Neural crest cell (in vitro differentiated cells): ENCODE measurements around the gene CD72. TPM values are rescaled to one million over a fixed set of nuclear protein-coding genes. Genes with fewer than 3 reads are reported as not detected.

Experiments
- DNase-seq: peaks from one replicate; pipeline ENCODE4 v3.0.0; 2021; ENCODE audit warnings: low read depth, mixed read lengths, low spot score
- H3K27ac Mint-ChIP-seq: one replicate; pipeline ENCODE4 v1.8.0; 2021; ENCODE audit warnings: mild to moderate bottlenecking, mixed read lengths; ENCODE audit not compliant: unreplicated experiment
- H3K27me3 Mint-ChIP-seq: 2 replicates; pipeline ENCODE4 v1.8.0; 2021; ENCODE audit warnings: low read depth, mild to moderate bottlenecking, mixed read lengths
- H3K36me3 Mint-ChIP-seq: 2 replicates; pipeline ENCODE4 v1.8.0; 2021; ENCODE audit warnings: low read depth, mild to moderate bottlenecking, mixed read lengths
- H3K4me1 Mint-ChIP-seq: 2 replicates; pipeline ENCODE4 v1.8.0; 2021; ENCODE audit warnings: mixed read lengths
- H3K4me3 Mint-ChIP-seq: one replicate; pipeline ENCODE4 v1.8.0; 2021; ENCODE audit warnings: mild to moderate bottlenecking, mixed read lengths
- H3K9me3 Mint-ChIP-seq: 2 replicates; pipeline ENCODE4 v1.8.0; 2021; ENCODE audit warnings: mixed read lengths
- microRNA-seq: library from miRNA; unstranded; fragments of <30 nt; microRNA quantifications from one replicate; pipeline ENCODE4, GENCODE V29; 2020
- total RNA-seq: library from RNA; stranded (reverse); gene quantifications from 2 replicates; pipeline ENCODE4 v1.2.1, GENCODE V29; 2021
- TF ChIP-seq, protein P1 (sequence below): fragments of 200-600 bp; sonication (generic); conservative IDR thresholded peaks from 2 replicates; pipeline ENCODE4 v1.5.0; 2021; ENCODE audit warnings: antibody characterized with exemption, mild to moderate bottlenecking

Gene CD72
- total RNA-seq, 1 donor from 2014 or later: 1.4 TPM

DNA sequence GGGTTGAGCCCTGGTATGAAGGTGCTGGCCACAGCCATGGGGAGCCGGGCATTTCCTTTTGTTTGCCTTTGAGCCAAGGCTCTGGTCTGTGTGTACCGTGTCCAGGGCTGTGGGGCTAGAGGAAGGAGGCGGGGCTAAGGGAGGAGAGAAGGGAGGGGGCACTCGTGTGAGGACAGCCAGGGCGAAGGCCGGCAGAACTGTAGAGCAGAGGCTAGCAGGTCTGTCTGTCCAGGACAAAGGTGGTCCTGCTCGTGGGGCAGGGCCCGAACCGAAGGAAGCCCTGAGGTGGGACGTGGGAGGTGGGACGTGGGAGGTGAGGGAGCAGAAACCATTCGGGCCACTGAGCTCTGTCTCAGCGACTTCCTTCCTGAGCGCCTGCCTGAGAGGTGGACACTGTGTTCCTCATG is 54.4 kb downstream of the CD72 start:
- Mint-ChIP-seq H3K27me3 (no peaks in the 10 kb centered on the region), H3K27ac (no peak overlapping the region), H3K4me3 (peak overlapping the region; percentile 49), H3K4me1 (peaks cover 11% of the 10 kb centered on the region), H3K36me3 (peaks cover 2% of the 10 kb centered on the region), H3K9me3 (no peaks in the 10 kb centered on the region)
- DNase-seq: peak; percentile 46
- TF ChIP-seq, protein P1, sequence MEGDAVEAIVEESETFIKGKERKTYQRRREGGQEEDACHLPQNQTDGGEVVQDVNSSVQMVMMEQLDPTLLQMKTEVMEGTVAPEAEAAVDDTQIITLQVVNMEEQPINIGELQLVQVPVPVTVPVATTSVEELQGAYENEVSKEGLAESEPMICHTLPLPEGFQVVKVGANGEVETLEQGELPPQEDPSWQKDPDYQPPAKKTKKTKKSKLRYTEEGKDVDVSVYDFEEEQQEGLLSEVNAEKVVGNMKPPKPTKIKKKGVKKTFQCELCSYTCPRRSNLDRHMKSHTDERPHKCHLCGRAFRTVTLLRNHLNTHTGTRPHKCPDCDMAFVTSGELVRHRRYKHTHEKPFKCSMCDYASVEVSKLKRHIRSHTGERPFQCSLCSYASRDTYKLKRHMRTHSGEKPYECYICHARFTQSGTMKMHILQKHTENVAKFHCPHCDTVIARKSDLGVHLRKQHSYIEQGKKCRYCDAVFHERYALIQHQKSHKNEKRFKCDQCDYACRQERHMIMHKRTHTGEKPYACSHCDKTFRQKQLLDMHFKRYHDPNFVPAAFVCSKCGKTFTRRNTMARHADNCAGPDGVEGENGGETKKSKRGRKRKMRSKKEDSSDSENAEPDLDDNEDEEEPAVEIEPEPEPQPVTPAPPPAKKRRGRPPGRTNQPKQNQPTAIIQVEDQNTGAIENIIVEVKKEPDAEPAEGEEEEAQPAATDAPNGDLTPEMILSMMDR: no peak

DNA sequence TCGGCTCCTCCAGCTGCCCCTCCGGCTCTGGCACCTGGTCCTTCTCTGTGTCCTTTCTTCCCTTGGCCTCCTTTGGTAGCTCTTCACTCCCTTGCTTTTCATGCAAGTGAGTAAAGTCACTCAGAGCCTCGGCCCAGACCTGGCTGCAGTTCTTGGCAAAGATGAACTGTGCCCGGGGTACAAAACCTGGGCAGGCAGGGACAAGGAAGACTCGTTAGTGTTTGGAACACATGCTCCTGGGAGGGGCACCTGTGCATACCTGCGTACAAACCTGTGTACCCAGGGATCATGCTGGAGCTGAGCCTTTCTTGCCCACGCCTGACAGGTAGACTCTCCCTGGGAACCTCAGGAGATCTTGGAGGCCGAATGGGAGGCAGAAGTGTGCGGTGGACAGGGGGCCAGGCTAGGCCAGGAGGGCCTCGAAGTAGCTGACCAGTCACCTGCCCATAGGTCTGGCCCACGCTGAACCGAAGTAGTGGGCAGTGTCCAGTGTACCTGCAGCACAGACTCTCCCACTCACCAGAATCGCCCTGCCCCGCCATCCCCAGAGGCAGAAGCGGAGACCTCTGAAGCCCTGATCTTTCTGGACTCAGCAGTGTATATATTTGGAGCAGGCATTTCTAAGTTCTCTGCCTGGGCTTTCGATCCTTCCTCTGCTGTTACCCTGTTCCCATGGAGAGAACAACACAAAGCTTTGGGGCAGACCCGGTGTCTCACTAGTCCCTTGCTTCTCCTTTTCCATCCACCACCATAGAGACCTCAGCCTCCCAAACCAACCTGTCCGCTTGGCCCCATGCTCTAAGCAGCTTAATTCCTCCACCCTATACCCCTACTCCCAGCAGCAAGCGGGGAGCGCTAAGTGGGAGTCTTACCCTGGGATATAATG is 55.1 kb downstream of the CD72 start:
- peaks cover 11% of the 10 kb centered on the region for H3K4me1 Mint-ChIP-seq
- no peaks in the 10 kb centered on the region for H3K9me3 Mint-ChIP-seq
- H3K4me3 Mint-ChIP-seq: peak overlapping the region; percentile 49
- H3K27ac Mint-ChIP-seq: peak overlapping the region; percentile 20
- no peaks in the 10 kb centered on the region for H3K27me3 Mint-ChIP-seq
- DNase-seq: no peak
- H3K36me3 Mint-ChIP-seq: peaks cover 5% of the 10 kb centered on the region
- TF ChIP-seq, protein P1: no peak

DNA sequence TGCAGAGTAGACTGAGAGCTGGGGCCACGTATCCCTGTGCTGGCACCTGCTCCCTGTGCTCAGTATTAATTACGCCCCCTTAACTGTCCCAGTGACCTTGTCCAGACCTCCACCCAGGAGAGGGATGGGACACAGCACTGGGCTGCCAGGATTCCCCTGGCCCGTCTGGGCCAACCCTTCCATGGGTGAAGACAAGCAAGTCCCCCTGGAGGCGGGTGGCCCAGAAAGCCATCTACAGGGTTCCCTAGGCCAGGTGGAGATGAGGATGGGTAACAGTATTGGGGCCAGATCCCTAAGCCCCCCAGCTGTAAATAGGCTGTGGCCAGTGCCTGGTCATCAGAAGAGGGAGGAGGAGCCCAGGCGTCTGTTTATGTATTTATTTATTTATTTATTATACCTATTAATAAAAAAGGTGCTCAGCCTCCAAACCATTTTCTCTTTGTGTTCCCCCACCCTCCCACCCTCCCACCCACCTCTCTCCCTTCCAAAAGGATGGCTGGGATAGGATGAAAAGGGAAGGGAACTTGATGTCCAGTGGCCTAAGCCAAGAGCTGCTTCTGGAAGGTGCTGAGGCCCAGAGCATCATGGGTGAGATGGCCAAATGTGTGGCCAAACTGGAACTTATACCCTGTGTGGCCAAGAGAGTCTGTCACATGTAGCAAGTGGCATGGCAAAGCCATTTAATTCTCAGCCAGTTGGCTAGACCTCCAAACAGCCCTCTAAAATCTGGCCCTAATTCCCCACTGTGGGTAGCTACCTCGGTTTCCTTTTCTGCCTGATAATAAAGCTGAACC is 56.5 kb downstream of the CD72 start:
- Mint-ChIP-seq H3K4me3 (no peak overlapping the region), H3K27me3 (no peaks in the 10 kb centered on the region), H3K27ac (peak overlapping the region; percentile 50), H3K36me3 (peaks cover 8% of the 10 kb centered on the region), H3K9me3 (no peaks in the 10 kb centered on the region), H3K4me1 (peaks cover 11% of the 10 kb centered on the region)
- DNase-seq: no peak
- TF ChIP-seq, protein P1: no peak

DNA sequence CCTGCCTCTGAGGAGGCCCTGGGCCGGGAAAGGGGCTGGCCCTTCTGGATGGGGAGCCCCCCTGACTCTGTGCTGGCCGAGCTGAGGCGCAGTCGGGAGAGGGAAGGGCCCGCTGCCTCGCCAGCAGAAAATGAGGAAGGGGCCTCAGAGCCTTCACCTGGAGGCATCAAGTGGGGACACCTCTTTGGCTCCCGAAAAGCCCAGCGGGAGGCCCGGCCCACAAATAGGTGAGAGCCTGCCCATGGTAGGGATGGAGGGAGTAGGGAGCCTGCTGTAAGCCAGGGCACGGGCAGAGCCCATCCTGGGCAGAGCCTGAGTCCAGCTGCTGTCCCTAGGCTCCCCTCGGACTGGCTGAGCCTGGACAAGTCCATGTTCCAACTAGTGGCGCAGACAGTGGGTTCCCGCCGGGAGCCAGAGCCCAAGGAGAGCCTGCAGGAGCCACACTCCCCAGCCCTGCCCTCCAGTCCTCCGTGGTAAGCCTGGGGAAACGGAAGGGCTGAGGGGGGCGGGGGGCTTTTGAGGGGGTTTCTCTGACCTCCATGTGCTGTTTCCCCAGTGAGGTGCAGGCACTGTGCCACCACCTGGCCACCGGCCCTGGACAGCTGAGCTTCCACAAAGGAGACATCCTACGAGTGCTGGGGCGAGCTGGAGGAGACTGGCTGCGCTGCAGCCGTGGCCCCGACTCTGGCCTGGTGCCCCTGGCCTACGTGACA is 57.4 kb downstream of the CD72 start:
- no peak for DNase-seq
- H3K27ac Mint-ChIP-seq: no peak overlapping the region
- no peaks in the 10 kb centered on the region for H3K27me3 Mint-ChIP-seq
- no peak overlapping the region for H3K4me3 Mint-ChIP-seq
- H3K36me3 Mint-ChIP-seq: peaks cover 8% of the 10 kb centered on the region
- TF ChIP-seq, protein P1: no peak
- H3K4me1 Mint-ChIP-seq: peaks cover 11% of the 10 kb centered on the region
- no peaks in the 10 kb centered on the region for H3K9me3 Mint-ChIP-seq

Small RNAs within 50 kb of the gene (microRNA-seq; reads per million reads assigned to microRNA genes)
- 3.0 reads per million for gene MIR4667

Other genes with a start within 250 kb of the CD72 start
- 17.4 and 20.1 TPM in 2 replicates for gene RUSC2, start 128.3 kb downstream of the CD72 start, total RNA-seq
- gene TESK1, start 13.2 kb downstream of the CD72 start, total RNA-seq: 42.7 and 47.6 TPM in 2 replicates
- 0.33 TPM in 1 of 2 replicates, not detected in the other for gene SIT1, start 32.5 kb upstream of the CD72 start, total RNA-seq
- 14,026 and 17,379 TPM in 2 replicates for gene RMRP, start 39.6 kb upstream of the CD72 start, total RNA-seq
- gene CCDC107, start 39.9 kb upstream of the CD72 start, total RNA-seq: 15.4 and 17.2 TPM in 2 replicates
- 27.2 and 28.0 TPM in 2 replicates for gene ARHGEF39, start 46.8 kb upstream of the CD72 start, total RNA-seq
- 0.45 and 0.63 TPM in 2 replicates for gene CA9, start 55.5 kb upstream of the CD72 start, total RNA-seq
- gene TPM2, start 71.5 kb upstream of the CD72 start, total RNA-seq: 159 and 168 TPM in 2 replicates
- gene TLN1, start 113.8 kb upstream of the CD72 start, total RNA-seq: 123 and 141 TPM in 2 replicates
- gene CREB3, start 114.3 kb upstream of the CD72 start, total RNA-seq: 35.3 and 35.9 TPM in 2 replicates
- gene GBA2, start 130.8 kb upstream of the CD72 start, total RNA-seq: 84.9 and 95.9 TPM in 2 replicates
- 34.7 and 34.9 TPM in 2 replicates for gene RGP1, start 130.9 kb upstream of the CD72 start, total RNA-seq
- not detected in 2 replicates for gene MSMP, start 135.9 kb upstream of the CD72 start, total RNA-seq
- gene NPR2, start 173.2 kb upstream of the CD72 start, total RNA-seq: 26.9 and 27.6 TPM in 2 replicates
- gene SPAG8, start 193.8 kb upstream of the CD72 start, total RNA-seq: 1.4 TPM in 2 replicates
- gene HINT2, start 196.6 kb upstream of the CD72 start, total RNA-seq: 54.1 and 60.1 TPM in 2 replicates
- gene FAM221B, start 210.3 kb upstream of the CD72 start, total RNA-seq: 0.19 and 0.43 TPM in 2 replicates
- 23.9 and 26.5 TPM in 2 replicates for gene TMEM8B, start 210.8 kb upstream of the CD72 start, total RNA-seq